Suppressor macrophage (primary cell): ENCODE results near the gene AVPI1.
"Not testable (repeated sequence)": the region's sequence is repeated elsewhere in the genome, so short reads cannot be mapped to it uniquely, and the experiment has no call there.

Experiments
- DNase-seq, 4 experiments: peaks; one replicate each; pipeline ENCODE4 v3.0.0-alpha.2; 2020 to 2022

The AVPI1 gene

GRCh38 chr10:97640174-97640867, 46.7 kb downstream of the AVPI1 start, which contains the start of gene PI4K2A:
TSS of gene PI4K2A (plus strand) at chr10:97640671. CDS start at chr10:97640743, 72 bp downstream.
- DNase-seq: peak; percentile 100

GRCh38 chr10:97639090-97639489, 48.0 kb downstream of the AVPI1 start:
- DNase-seq: not testable (repeated sequence)

- no peak for DNase-seq
These were observed 51.5 kb downstream of the AVPI1 start for GRCh38 chr10:97635577-97635976.

GRCh38 chr10:97633921-97634320, 53.1 kb downstream of the AVPI1 start:
- peak in 3 of 4 experiments; percentile 14 to 40 (median 30) for DNase-seq

- DNase-seq: peak; percentile 94 to 98 (median 96)
These were observed 53.8 kb downstream of the AVPI1 start, which contains the start of gene MORN4 for GRCh38 chr10:97632949-97633884. TSS of gene MORN4 (minus strand) at chr10:97633500. CDS start at chr10:97619653, 13,847 bp downstream.

- no peak for DNase-seq
These were observed 55.9 kb downstream of the AVPI1 start for GRCh38 chr10:97631098-97631497.

- no peak for DNase-seq
These were observed 57.8 kb downstream of the AVPI1 start for GRCh38 chr10:97629289-97629688.

- no peak for DNase-seq
These were observed 58.8 kb downstream of the AVPI1 start for GRCh38 chr10:97628228-97628627.

GRCh38 chr10:97627731-97628130, 59.3 kb downstream of the AVPI1 start:
- no peak for DNase-seq
